ENCODE data around the gene TIMMDC1. TPM values are rescaled to one million over a fixed set of nuclear protein-coding genes. Genes with fewer than 3 reads are reported as not detected.

The TIMMDC1 gene
- 10 to 100 TPM; 46.3 to 54.8 TPM for polyA plus RNA-seq

- WGBS, 2 donors, result 0 to 1% methylated on average over 58 of the region's 58 CpGs
- Histone ChIP-seq H3K4me3 (ENCODE audit: low read depth in 1 of 2, low read length in 2 of 2) (peak within 1 kb of the TSS; percentile 78 to 100), H3K36me3 (ENCODE audit: control insufficient read depth in 2 of 2, insufficient read depth in 2 of 2, low read length in 1 of 2) (peaks cover 0 to 3% of the 10 kb centered on the region in 2 donors), H3K27me3 (ENCODE audit: control insufficient read depth in 1 of 2, insufficient read depth in 2 of 2, low read length in 2 of 2) (no peaks in the 10 kb centered on the region), H3K9me3 (ENCODE audit: control insufficient read depth in 2 of 2, insufficient read depth in 1 of 2, low read depth in 1 of 2, low read length in 1 of 2) (no peaks in the 10 kb centered on the region), H3K27ac (ENCODE audit: low read depth in 2 of 2, low read length in 1 of 2) (peak within 1 kb of the TSS; percentile 94 to 97), H3K4me1 (ENCODE audit: control insufficient read depth in 2 of 2, insufficient read depth in 2 of 2, low read length in 1 of 2) (peaks cover 0 to 2% of the 10 kb centered on the region in 2 donors)
Measured at GRCh38 chr3:119498186-119499011, at the start of gene TIMMDC1. TIMMDC1 (plus strand) TSS chr3:119498547; CDS start chr3:119498734, 187 bp downstream.

GRCh38 chr3:119453822-119454221, 44.5 kb upstream of the TIMMDC1 start:
- H3K4me1 ChIP-seq (ENCODE audit: control insufficient read depth in 2 of 2, insufficient read depth in 2 of 2, low read length in 1 of 2), result no peaks in the 10 kb centered on the region
- no peaks in the 10 kb centered on the region for H3K27me3 ChIP-seq (ENCODE audit: control insufficient read depth in 1 of 2, insufficient read depth in 2 of 2, low read length in 2 of 2)
- no peak overlapping the region for H3K27ac ChIP-seq (ENCODE audit: low read depth in 2 of 2, low read length in 1 of 2)
- H3K9me3 ChIP-seq (ENCODE audit: control insufficient read depth in 2 of 2, insufficient read depth in 1 of 2, low read depth in 1 of 2, low read length in 1 of 2), result no peaks in the 10 kb centered on the region
- WGBS, 2 donors, result 75 to 92% methylated on average over 1 of the region's 1 CpG
- H3K36me3 ChIP-seq (ENCODE audit: control insufficient read depth in 2 of 2, insufficient read depth in 2 of 2, low read length in 1 of 2), result peaks cover 14 to 22% of the 10 kb centered on the region in 2 donors
- no peak overlapping the region for H3K4me3 ChIP-seq (ENCODE audit: low read depth in 1 of 2, low read length in 2 of 2)

GRCh38 chr3:119456469-119456868, 41.9 kb upstream of the TIMMDC1 start:
- WGBS, 2 donors, result 83 to 94% methylated on average over 1 of the region's 1 CpG
- Histone ChIP-seq H3K4me1 (ENCODE audit: control insufficient read depth in 2 of 2, insufficient read depth in 2 of 2, low read length in 1 of 2) (no peaks in the 10 kb centered on the region), H3K27ac (ENCODE audit: low read depth in 2 of 2, low read length in 1 of 2) (no peak overlapping the region), H3K4me3 (ENCODE audit: low read depth in 1 of 2, low read length in 2 of 2) (no peak overlapping the region), H3K36me3 (ENCODE audit: control insufficient read depth in 2 of 2, insufficient read depth in 2 of 2, low read length in 1 of 2) (peaks cover 11 to 16% of the 10 kb centered on the region in 2 donors), H3K27me3 (ENCODE audit: control insufficient read depth in 1 of 2, insufficient read depth in 2 of 2, low read length in 2 of 2) (no peaks in the 10 kb centered on the region), H3K9me3 (ENCODE audit: control insufficient read depth in 2 of 2, insufficient read depth in 1 of 2, low read depth in 1 of 2, low read length in 1 of 2) (no peaks in the 10 kb centered on the region)

GRCh38 chr3:119457246-119457645, 41.1 kb upstream of the TIMMDC1 start:
- peaks cover 0 to 2% of the 10 kb centered on the region in 2 donors for H3K4me1 ChIP-seq (ENCODE audit: control insufficient read depth in 2 of 2, insufficient read depth in 2 of 2, low read length in 1 of 2)
- H3K36me3 ChIP-seq (ENCODE audit: control insufficient read depth in 2 of 2, insufficient read depth in 2 of 2, low read length in 1 of 2), result peaks cover 11 to 16% of the 10 kb centered on the region in 2 donors
- WGBS, 2 donors, result 94 to 95% methylated on average over 4 of the region's 4 CpGs
- H3K4me3 ChIP-seq (ENCODE audit: low read depth in 1 of 2, low read length in 2 of 2), result no peak overlapping the region
- H3K27ac ChIP-seq (ENCODE audit: low read depth in 2 of 2, low read length in 1 of 2), result no peak overlapping the region
- H3K9me3 ChIP-seq (ENCODE audit: control insufficient read depth in 2 of 2, insufficient read depth in 1 of 2, low read depth in 1 of 2, low read length in 1 of 2), result no peaks in the 10 kb centered on the region
- no peaks in the 10 kb centered on the region for H3K27me3 ChIP-seq (ENCODE audit: control insufficient read depth in 1 of 2, insufficient read depth in 2 of 2, low read length in 2 of 2)

GRCh38 chr3:119463171-119464169, 34.9 kb upstream of the TIMMDC1 start, which contains the start of gene TMEM39A:
TMEM39A (minus strand) TSS chr3:119463615; CDS start chr3:119462074, 1,541 bp downstream.
- H3K4me1 ChIP-seq (ENCODE audit: control insufficient read depth in 2 of 2, insufficient read depth in 2 of 2, low read length in 1 of 2), result peaks cover 0 to 2% of the 10 kb centered on the region in 2 donors
- peak within 1 kb of the TSS; percentile 91 to 100 for H3K4me3 ChIP-seq (ENCODE audit: low read depth in 1 of 2, low read length in 2 of 2)
- peak within 1 kb of the TSS; percentile 87 to 95 for H3K27ac ChIP-seq (ENCODE audit: low read depth in 2 of 2, low read length in 1 of 2)
- 4 to 5% methylated on average over 51 of the region's 51 CpGs for WGBS, 2 donors
- peaks cover 0 to under 1% of the 10 kb centered on the region in 2 donors for H3K36me3 ChIP-seq (ENCODE audit: control insufficient read depth in 2 of 2, insufficient read depth in 2 of 2, low read length in 1 of 2)
- H3K27me3 ChIP-seq (ENCODE audit: control insufficient read depth in 1 of 2, insufficient read depth in 2 of 2, low read length in 2 of 2), result no peaks in the 10 kb centered on the region
- no peaks in the 10 kb centered on the region for H3K9me3 ChIP-seq (ENCODE audit: control insufficient read depth in 2 of 2, insufficient read depth in 1 of 2, low read depth in 1 of 2, low read length in 1 of 2)

- Histone ChIP-seq H3K27me3 (ENCODE audit: control insufficient read depth in 1 of 2, insufficient read depth in 2 of 2, low read length in 2 of 2) (no peaks in the 10 kb centered on the region), H3K36me3 (ENCODE audit: control insufficient read depth in 2 of 2, insufficient read depth in 2 of 2, low read length in 1 of 2) (peaks cover 2 to 6% of the 10 kb centered on the region in 2 donors), H3K4me1 (ENCODE audit: control insufficient read depth in 2 of 2, insufficient read depth in 2 of 2, low read length in 1 of 2) (peaks cover 0 to 3% of the 10 kb centered on the region in 2 donors), H3K4me3 (ENCODE audit: low read depth in 1 of 2, low read length in 2 of 2) (peak overlapping the region in 1 of 2 donors; percentile 82), H3K9me3 (ENCODE audit: control insufficient read depth in 2 of 2, insufficient read depth in 1 of 2, low read depth in 1 of 2, low read length in 1 of 2) (no peaks in the 10 kb centered on the region), H3K27ac (ENCODE audit: low read depth in 2 of 2, low read length in 1 of 2) (peak overlapping the region in 1 of 2 donors; percentile 74)
- 84 to 85% methylated on average over 2 of the region's 2 CpGs for WGBS, 2 donors
Measured at GRCh38 chr3:119468041-119468440, 30.3 kb upstream of the TIMMDC1 start.

- WGBS, 2 donors, result 13 to 15% methylated on average over 16 of the region's 16 CpGs
Measured at GRCh38 chr3:119469418-119470189, 28.7 kb upstream of the TIMMDC1 start.

GRCh38 chr3:119470866-119471265, 27.5 kb upstream of the TIMMDC1 start:
- no peak overlapping the region for H3K27ac ChIP-seq (ENCODE audit: low read depth in 2 of 2, low read length in 1 of 2)
- no peak overlapping the region for H3K4me3 ChIP-seq (ENCODE audit: low read depth in 1 of 2, low read length in 2 of 2)
- H3K36me3 ChIP-seq (ENCODE audit: control insufficient read depth in 2 of 2, insufficient read depth in 2 of 2, low read length in 1 of 2), result peaks cover 2 to 6% of the 10 kb centered on the region in 2 donors

More at GRCh38 chr3:119469418-119470189, 28.7 kb upstream of the TIMMDC1 start:
- H3K4me3 ChIP-seq (ENCODE audit: low read depth in 1 of 2, low read length in 2 of 2), result peak overlapping the region; percentile 82 to 93
- no peaks in the 10 kb centered on the region for H3K9me3 ChIP-seq (ENCODE audit: control insufficient read depth in 2 of 2, insufficient read depth in 1 of 2, low read depth in 1 of 2, low read length in 1 of 2)
- H3K4me1 ChIP-seq (ENCODE audit: control insufficient read depth in 2 of 2, insufficient read depth in 2 of 2, low read length in 1 of 2), result peaks cover 0 to 3% of the 10 kb centered on the region in 2 donors
- peak overlapping the region; percentile 62 to 74 for H3K27ac ChIP-seq (ENCODE audit: low read depth in 2 of 2, low read length in 1 of 2)
- H3K27me3 ChIP-seq (ENCODE audit: control insufficient read depth in 1 of 2, insufficient read depth in 2 of 2, low read length in 2 of 2), result no peaks in the 10 kb centered on the region
- peaks cover 2 to 6% of the 10 kb centered on the region in 2 donors for H3K36me3 ChIP-seq (ENCODE audit: control insufficient read depth in 2 of 2, insufficient read depth in 2 of 2, low read length in 1 of 2)

More at GRCh38 chr3:119470866-119471265, 27.5 kb upstream of the TIMMDC1 start:
- H3K4me1 ChIP-seq (ENCODE audit: control insufficient read depth in 2 of 2, insufficient read depth in 2 of 2, low read length in 1 of 2), result peaks cover 0 to 3% of the 10 kb centered on the region in 2 donors
- H3K27me3 ChIP-seq (ENCODE audit: control insufficient read depth in 1 of 2, insufficient read depth in 2 of 2, low read length in 2 of 2), result no peaks in the 10 kb centered on the region
- no peaks in the 10 kb centered on the region for H3K9me3 ChIP-seq (ENCODE audit: control insufficient read depth in 2 of 2, insufficient read depth in 1 of 2, low read depth in 1 of 2, low read length in 1 of 2)
- WGBS, 2 donors, result 91 to 94% methylated on average over 6 of the region's 6 CpGs

All from esophagus (tissue), 2 donors.